Measurements from ENCODE around the gene TAF1L.

DNA sequence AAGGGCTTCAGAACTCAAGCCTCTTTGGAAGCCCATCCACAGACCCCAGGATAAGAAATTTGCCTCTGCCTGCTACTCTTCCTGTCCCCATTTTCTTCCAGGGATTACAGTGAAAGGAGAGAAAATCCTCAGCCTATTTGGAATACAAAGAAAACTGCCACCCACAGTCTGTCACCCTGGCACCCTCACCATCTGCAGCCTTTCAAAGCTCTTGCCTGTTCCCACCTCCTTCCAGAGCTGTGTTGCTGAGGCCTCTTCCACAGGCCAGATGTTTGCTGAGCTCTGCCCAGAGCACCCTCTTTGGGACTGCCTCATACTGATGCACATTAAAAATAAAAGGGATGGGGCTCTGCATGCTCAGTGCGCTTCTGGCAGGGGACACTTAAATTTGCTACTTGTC is 35.9 kb upstream of the TAF1L start:
- TF ChIP-seq, protein P1, sequence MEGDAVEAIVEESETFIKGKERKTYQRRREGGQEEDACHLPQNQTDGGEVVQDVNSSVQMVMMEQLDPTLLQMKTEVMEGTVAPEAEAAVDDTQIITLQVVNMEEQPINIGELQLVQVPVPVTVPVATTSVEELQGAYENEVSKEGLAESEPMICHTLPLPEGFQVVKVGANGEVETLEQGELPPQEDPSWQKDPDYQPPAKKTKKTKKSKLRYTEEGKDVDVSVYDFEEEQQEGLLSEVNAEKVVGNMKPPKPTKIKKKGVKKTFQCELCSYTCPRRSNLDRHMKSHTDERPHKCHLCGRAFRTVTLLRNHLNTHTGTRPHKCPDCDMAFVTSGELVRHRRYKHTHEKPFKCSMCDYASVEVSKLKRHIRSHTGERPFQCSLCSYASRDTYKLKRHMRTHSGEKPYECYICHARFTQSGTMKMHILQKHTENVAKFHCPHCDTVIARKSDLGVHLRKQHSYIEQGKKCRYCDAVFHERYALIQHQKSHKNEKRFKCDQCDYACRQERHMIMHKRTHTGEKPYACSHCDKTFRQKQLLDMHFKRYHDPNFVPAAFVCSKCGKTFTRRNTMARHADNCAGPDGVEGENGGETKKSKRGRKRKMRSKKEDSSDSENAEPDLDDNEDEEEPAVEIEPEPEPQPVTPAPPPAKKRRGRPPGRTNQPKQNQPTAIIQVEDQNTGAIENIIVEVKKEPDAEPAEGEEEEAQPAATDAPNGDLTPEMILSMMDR (IDR thresholded peaks at IDR 0.05), result no peak
- no peak for TF ChIP-seq POLR2AphosphoS5 (IDR thresholded peaks at IDR 0.05)
- no peak for TF ChIP-seq POLR2A (IDR thresholded peaks at IDR 0.05)
- no peak for TF ChIP-seq EP300 (IDR thresholded peaks at IDR 0.05)

Data from stomach (tissue), 4 donors.